ENCODE measurements around the gene PANX1. TPM values are rescaled to one million over a fixed set of nuclear protein-coding genes. Genes with fewer than 3 reads are reported as not detected.
A peak's percentile ranks its signal among the peaks of the same experiment; 100 is the strongest.
"Not testable (repeated sequence)": the region's sequence is repeated elsewhere in the genome, so short reads cannot be mapped to it uniquely, and the experiment has no call there.

Gene PANX1, protein sequence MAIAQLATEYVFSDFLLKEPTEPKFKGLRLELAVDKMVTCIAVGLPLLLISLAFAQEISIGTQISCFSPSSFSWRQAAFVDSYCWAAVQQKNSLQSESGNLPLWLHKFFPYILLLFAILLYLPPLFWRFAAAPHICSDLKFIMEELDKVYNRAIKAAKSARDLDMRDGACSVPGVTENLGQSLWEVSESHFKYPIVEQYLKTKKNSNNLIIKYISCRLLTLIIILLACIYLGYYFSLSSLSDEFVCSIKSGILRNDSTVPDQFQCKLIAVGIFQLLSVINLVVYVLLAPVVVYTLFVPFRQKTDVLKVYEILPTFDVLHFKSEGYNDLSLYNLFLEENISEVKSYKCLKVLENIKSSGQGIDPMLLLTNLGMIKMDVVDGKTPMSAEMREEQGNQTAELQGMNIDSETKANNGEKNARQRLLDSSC
- total RNA-seq (2014; rRNA removed; shearing (Covaris generic)): 35.1 and 36.1 TPM in 2 replicates
- 17.1 and 18.9 TPM in 2 replicates for polyA plus RNA-seq (2015; cell fraction: cytosol; rRNA removed)
- polyA plus RNA-seq (2015; cell fraction: nucleus; rRNA removed): 4.7 and 7.9 TPM in 2 replicates

DNA sequence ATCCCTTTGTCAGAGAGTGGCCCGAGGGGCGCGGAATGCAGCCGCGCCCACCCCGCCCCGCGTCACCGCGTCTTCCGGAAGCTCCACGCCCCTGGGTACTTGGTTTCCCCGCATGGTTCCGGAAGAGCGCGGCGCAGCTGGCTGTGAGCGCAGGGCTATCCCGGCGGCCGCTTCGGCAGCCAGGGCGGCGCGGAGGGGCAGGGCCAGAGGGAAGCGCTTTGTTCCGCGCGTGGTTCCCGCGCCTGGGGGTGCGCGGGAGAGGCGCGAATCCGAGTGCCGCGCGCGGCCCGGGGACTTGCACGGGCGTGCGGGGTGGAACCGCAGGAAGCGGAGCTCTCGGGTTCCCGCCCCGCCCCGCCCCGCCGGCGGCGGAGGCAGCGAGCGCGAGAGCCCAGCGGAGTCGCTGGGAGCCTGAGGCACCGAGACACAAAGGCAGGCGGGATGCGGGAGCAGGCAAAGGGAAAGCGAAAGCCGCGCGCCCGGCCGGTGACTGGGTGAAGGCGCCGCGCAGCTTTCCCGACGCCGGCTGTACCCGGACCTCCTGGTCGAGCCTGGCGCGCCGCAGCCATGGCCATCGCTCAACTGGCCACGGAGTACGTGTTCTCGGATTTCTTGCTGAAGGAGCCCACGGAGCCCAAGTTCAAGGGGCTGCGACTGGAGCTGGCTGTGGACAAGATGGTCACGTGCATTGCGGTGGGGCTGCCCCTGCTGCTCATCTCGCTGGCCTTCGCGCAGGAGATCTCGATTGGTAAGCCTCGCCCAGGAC is at the start of gene PANX1:
Gene PANX1 (plus strand): TSS at position 96 of the 766 bp plus-strand sequence. CDS start 472 bp downstream, at position 568.
- peak; percentile 75 for DNase-seq (ENCODE audit: low read depth, low spot score)

DNA sequence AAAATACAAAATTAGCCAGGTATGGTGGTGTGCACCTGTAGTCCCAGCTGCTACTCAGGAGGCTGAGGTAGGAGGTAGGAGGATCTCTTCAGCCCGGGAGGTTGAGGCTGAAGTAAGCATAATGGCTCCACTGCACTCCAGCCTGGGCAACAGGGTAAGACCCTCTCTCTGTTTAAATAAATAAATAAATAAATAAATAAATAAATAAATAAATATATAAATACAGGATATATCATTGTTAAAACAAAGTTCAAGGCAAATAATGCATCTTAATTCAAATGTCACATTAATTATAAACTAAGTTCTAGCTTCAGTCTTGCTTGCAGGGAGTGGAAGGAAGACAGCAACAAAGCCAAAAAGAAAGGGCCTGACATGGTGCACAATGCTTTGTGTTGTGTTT is 44.5 kb upstream of the PANX1 start:
- DNase-seq (ENCODE audit: low read depth, low spot score): no peak

More for the DNA sequence above, at the start of gene PANX1:
- in situ Hi-C loops (cut with HindIII; ENCODE audit: low pct_unique_long_range_greater_than_20kb, low sequenced_read_pairs): no loop called here

DNA sequence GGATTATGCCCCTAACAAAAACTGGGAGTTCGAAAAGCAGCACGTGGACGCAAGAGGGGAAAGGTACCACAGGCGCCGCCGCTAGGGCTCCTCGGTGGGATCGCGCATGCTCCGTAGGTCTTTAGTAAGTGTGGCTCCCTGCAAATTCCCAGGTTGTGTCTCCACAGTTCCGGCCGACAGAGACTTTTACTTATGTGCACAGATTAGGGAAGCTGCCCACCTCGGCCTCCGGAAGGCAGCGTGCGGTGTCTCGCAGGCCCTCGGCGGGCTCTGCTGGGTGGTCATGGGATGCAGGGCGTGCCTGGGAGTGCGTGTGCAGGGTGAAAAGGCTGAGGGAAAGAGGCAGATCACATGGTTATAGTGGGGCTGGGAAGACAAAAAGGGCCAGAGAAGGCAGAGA is 39.7 kb upstream of the PANX1 start:
- DNase-seq (ENCODE audit: low read depth, low spot score): no peak
- in situ Hi-C loops (cut with HindIII; ENCODE audit: low pct_unique_long_range_greater_than_20kb, low sequenced_read_pairs): no loop called here

More for the DNA sequence above, 44.5 kb upstream of the PANX1 start:
- in situ Hi-C loops (cut with HindIII; ENCODE audit: low pct_unique_long_range_greater_than_20kb, low sequenced_read_pairs): no loop called here

DNA sequence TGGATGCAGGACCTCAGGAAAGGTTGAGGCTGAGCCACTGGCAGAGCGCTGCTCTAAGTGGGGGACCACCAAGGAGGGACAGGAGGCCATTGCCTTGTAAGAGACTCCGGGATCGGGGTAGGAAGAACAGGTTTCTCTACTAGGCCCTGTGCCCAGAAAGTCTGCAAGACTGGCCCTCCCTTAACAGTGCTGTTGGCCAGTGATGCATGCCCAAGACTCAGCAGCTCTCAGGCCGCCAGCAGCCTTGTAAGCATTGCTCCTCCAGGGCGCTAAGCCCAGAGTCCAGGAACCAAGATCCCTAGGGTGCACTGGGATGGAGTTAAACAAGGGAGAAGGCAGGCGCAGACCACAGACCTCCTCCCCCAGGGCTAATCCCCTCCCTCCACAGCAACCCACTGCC is 39.3 kb upstream of the PANX1 start:
- in situ Hi-C loops (cut with HindIII; ENCODE audit: low pct_unique_long_range_greater_than_20kb, low sequenced_read_pairs): no loop called here
- no peak for DNase-seq (ENCODE audit: low read depth, low spot score)

DNA sequence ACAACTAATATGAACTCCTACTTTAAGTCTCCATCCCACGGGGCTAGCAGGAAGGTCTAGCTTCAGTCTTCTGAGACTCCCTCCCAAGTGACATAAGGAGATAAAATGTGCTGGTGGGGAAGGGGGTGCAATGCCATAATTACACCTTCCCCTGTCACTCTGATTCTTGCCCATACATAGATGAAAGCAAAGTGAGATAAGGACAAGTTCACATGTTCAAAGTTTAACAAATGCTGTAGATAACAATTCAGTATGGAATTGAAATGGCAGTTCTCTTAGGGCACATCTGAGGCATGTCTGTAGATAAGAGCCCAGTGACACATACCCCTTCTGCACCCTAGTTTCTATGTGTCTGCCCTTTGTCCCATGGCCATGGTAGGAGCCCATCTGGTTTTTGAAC is 38.2 kb upstream of the PANX1 start:
- in situ Hi-C loops (cut with HindIII; ENCODE audit: low pct_unique_long_range_greater_than_20kb, low sequenced_read_pairs): no loop called here
- no peak for DNase-seq (ENCODE audit: low read depth, low spot score)

DNA sequence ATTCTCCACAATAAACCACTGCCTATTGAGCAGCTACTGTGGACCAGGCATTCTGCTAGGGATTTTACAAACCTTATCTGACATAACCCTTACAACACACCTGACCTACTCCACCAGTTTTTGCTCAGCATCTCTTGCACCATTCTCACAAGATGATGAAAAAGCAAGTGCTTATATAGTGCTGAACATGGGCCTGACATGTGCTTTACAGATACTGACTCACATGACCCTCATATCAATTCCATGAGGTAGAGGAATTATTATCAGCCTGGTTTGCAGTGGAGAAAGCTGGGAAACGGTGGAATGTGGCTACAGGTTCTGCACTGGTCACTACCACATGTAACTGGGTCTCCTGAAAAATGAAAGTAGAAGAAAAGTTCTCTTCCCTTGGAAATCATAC is 37.5 kb upstream of the PANX1 start:
- no peak for DNase-seq (ENCODE audit: low read depth, low spot score)
- in situ Hi-C loops (cut with HindIII; ENCODE audit: low pct_unique_long_range_greater_than_20kb, low sequenced_read_pairs): no loop called here

DNA sequence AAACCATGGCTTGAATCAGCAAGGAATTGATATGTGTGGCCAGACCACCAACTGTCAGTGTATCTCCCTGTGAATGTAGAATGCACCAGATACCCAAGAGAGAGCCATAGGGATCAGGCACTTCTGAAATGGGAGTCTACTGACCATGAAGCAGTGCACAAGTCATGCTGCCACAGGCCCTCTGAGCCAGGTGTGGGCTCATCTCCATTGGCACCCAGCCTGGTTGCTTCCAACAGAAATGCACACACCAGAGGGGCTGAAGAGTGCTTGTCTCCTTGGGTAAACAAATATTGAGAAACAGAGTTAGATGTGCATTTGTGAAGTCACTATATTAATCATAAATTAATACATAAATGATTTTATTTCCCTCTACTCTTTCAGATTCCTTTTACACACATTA is 28.4 kb upstream of the PANX1 start:
- in situ Hi-C loops (cut with HindIII; ENCODE audit: low pct_unique_long_range_greater_than_20kb, low sequenced_read_pairs): no loop called here
- no peak for DNase-seq (ENCODE audit: low read depth, low spot score)

DNA sequence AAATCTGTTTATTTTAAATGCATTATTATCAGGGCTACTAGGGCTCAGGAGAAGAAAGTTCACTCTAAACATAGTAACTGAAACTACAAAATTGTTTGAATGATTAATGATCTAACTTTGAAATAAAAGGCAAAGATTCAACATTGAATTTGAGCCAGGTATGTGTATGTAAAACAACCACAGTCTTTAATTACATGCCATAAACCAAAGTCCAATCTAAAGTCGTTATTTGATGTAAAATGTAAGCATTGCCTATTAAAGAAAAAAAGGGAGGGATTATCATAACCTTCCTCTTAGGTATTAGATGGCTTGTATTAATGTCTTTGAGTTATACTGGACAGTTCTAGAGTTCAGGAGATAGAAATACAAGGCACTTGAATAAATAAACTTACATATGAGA is 25.2 kb upstream of the PANX1 start:
- in situ Hi-C loops (cut with HindIII; ENCODE audit: low pct_unique_long_range_greater_than_20kb, low sequenced_read_pairs): no loop called here

DNA sequence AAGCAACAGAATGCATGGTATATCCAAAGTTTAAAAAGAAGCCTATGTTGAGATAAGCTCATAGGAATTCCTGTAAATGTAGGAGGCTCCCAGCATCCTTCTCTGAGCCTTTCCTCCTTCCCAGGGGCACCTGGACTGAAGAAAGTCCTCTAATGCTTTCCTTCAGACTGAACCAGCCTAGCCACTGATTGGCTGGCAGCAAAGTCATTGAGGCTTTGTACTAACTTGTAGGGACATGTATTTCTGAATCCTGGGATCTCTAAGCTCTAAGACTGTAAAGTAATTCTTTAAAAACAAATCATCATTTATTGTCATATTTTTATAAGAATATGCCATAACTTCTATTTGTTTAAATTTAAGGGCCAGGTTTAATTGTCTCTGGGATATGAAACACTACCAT is 23.9 kb upstream of the PANX1 start:
- no peak for DNase-seq (ENCODE audit: low read depth, low spot score)
- in situ Hi-C loops (cut with HindIII; ENCODE audit: low pct_unique_long_range_greater_than_20kb, low sequenced_read_pairs): no loop called here

More for the DNA sequence above, 25.2 kb upstream of the PANX1 start:
- DNase-seq (ENCODE audit: low read depth, low spot score): no peak

DNA sequence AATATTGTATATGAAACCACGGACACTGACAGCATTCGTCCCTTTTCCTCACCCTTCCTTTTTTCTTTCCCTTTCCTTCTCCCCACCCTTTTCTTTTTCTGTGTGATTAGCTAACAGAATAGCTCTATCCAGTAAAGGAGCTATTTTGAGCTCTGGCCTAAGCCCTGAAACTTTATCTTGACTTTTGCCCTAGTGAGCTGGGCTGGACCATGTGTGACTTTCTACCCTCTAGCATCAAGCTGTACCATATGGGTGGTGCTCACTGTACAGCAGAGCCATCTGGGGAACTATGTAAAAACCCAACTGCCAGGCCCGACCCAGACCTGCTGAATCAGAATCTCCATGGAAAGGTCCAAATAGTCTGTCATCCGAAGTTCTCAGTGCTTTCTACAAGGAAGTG is 21.9 kb upstream of the PANX1 start:
- DNase-seq (ENCODE audit: low read depth, low spot score): no peak
- in situ Hi-C loops (cut with HindIII; ENCODE audit: low pct_unique_long_range_greater_than_20kb, low sequenced_read_pairs): no loop called here

DNA sequence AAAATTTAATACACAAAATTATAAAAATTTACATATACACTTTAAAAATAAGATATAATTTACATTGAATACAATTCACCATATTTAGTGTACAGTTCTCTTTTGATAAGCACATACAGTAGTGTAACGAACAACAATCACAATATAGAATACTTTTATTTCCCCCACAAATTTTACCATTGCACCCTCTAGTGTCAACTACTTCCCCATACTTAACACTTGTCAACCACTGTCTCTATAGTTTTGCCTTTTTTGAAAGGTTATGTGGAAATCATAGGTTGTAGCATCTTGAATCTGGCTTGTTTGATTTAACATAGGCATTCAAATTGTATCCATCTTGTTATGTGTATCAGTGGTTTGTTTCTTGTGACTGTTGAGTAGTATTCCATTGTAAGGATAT is 21.3 kb upstream of the PANX1 start:
- in situ Hi-C loops (cut with HindIII; ENCODE audit: low pct_unique_long_range_greater_than_20kb, low sequenced_read_pairs): no loop called here

DNA sequence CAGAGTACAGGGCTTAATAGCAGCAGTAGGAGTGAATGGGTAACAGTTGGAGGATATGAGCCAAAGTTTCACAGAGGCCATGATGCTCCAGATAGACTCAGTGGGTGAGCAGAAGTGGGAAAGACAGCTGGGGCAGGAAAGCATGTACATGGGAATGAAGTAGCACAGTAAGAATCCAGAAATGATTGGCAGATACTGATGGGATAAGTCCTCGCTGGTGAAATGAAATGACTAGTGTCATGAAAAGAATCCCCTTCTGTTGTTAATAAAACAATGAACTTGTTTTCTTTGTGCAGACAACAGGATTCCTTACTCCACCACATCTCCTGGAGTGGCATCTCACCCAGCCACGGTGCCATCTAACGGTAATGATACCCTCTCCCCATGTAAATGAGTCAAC is 17.4 kb upstream of the PANX1 start:
- in situ Hi-C loops (cut with HindIII; ENCODE audit: low pct_unique_long_range_greater_than_20kb, low sequenced_read_pairs): no loop called here
- no peak for DNase-seq (ENCODE audit: low read depth, low spot score)

More for the DNA sequence above, 21.3 kb upstream of the PANX1 start:
- no peak for DNase-seq (ENCODE audit: low read depth, low spot score)

DNA sequence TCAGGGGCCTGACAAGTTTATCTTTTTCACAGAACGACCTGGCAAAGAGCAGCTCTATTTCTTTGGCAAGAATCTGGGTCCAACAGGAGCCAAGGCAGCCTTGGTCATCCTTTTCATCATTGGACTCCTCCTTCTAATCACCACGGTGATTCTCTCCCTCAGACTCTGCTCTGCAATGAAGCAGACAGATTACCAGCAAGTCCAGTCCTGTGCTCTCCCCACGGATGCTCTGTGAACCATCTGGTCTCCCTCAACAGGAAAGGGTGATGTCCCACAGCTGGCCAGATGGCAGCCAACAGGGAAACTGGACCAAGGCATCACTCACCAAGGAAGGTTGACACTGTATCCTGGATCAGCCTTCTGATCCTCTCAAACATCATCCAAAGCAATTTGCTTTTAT is 17.0 kb upstream of the PANX1 start:
- in situ Hi-C loops (cut with HindIII; ENCODE audit: low pct_unique_long_range_greater_than_20kb, low sequenced_read_pairs): no loop called here

DNA sequence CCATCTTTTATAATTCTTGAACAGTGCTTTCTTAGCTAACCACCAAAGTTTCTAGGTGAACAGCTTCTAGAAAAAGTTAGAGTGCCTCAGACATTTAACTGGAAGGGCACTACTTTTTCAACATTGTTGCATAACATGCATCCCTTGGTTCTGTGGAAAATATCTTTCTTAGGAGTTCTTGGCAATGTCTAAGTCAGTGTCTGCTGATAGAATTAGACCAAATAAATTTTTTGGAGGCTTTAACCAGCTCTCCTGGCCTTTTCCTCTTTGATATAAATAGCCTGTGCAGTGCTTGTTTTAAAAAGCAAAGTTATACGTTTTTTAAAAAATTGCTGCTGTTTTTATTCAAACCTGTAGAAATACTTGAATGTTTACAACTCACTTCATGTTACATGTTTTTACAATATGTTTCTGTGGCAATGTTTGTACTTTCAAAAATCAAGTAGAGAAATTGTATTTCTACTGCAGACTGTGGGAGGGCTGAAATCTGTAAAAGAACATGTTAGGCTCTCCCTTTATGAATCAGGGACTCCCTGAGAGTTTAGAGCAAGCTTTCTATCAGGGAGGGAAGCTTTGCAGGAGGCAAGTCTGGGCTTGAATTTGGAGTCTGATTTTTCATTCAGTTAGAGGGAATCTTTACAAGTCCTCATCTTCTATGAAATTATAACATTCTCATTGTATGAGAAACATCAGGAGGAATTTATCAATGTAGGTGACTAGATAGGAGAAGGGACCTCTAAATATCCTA is 16.3 kb upstream of the PANX1 start:
- in situ Hi-C loops (cut with HindIII; ENCODE audit: low pct_unique_long_range_greater_than_20kb, low sequenced_read_pairs): no loop called here

More for the DNA sequence above, 17.0 kb upstream of the PANX1 start:
- DNase-seq (ENCODE audit: low read depth, low spot score): no peak

DNA sequence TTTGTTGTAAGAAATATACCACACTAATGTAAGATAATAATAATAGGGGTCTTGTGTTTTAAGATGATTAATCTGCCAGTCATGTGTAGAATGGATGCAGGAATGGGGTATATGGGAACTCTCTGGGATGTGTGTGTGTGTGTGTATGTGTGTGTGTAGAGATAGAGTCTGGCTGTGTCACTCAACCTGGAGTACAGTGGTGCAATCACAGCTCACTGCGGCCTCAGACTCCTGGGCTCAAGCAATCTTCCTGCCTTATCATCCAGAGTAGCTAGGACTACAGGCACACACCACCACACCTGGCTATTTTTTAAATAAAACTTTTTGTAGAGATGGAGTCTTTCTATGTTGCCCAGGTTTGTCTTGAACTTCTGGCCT is 11.5 kb upstream of the PANX1 start:
- in situ Hi-C loops (cut with HindIII; ENCODE audit: low pct_unique_long_range_greater_than_20kb, low sequenced_read_pairs): no loop called here
- no peak for DNase-seq (ENCODE audit: low read depth, low spot score)

More for the DNA sequence above, 16.3 kb upstream of the PANX1 start:
- no peak for DNase-seq (ENCODE audit: low read depth, low spot score)

DNA sequence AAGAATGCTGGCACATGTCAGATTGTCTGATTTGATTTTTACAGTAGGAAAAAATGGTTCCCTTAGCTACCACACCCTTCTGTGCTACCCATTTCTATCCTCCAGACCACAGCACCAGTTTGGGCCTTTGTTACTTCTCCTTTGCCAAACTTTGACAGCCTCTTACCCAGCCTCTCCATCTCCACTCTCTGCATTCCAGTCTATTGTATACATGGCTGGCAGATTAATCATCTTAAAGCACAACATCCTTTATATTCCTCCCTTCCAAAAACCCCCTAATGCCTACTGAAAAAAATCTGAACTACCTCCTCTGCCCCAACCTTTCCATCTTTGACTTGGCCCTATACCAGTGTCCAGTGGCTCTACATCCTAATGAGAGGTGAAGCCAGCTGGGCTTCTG is 10.8 kb upstream of the PANX1 start:
- in situ Hi-C loops (cut with HindIII; ENCODE audit: low pct_unique_long_range_greater_than_20kb, low sequenced_read_pairs): no loop called here
- no peak for DNase-seq (ENCODE audit: low read depth, low spot score)

DNA sequence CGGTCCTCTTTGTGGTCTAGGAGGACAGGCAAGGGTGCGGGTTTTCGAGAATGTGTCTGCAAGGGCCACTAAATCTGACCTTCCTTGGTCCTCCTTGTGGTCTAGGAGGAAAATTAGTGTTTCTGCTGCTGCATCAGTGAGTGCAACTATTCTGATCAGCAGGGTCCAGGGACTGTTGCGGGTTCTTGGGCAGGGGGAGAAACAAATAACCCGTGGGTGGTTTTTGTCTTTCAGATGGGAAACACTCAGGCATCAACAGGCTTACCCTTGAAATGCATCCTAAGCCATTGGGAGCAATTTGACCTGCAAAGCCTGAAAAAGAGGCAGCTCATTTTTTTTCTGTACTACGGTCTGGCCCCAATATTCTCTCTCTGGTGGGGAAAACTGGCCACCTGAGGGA is 9.0 kb upstream of the PANX1 start:
- DNase-seq (ENCODE audit: low read depth, low spot score); in situ Hi-C loops (cut with HindIII; ENCODE audit: low pct_unique_long_range_greater_than_20kb, low sequenced_read_pairs): not testable (repeated sequence)

DNA sequence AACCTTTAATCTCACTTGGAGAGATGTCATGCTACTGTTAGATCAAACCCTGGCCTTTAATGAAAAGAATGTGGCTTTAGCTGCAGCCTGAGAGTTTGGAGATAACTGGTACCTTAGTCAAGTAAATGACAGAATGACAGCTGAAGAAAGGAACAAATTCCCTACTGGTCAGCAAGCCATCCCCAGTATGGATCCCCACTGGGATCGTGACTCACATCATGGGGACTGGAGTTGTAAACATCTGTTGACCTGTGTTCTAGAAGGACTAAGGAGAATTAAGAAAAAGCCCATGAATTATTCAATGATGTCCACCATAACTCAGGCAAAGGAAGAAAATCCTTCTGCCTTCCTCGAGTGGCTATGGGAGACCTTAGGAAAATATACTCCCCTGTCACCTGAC is 8.1 kb upstream of the PANX1 start:
- DNase-seq (ENCODE audit: low read depth, low spot score); in situ Hi-C loops (cut with HindIII; ENCODE audit: low pct_unique_long_range_greater_than_20kb, low sequenced_read_pairs): not testable (repeated sequence)
